ENCODE measurements around the gene RALGPS1. TPM values are rescaled to one million over a fixed set of nuclear protein-coding genes. Genes with fewer than 3 reads are reported as not detected.
A peak's percentile ranks its signal among the peaks of the same experiment; 100 is the strongest.

Gene RALGPS1
- total and polyA plus RNA-seq, 2 of the 13 experiments (the other 11 are each of a cell fraction or from before 2014, with no cell fraction given): 3.7 to 6.5 TPM

DNA sequence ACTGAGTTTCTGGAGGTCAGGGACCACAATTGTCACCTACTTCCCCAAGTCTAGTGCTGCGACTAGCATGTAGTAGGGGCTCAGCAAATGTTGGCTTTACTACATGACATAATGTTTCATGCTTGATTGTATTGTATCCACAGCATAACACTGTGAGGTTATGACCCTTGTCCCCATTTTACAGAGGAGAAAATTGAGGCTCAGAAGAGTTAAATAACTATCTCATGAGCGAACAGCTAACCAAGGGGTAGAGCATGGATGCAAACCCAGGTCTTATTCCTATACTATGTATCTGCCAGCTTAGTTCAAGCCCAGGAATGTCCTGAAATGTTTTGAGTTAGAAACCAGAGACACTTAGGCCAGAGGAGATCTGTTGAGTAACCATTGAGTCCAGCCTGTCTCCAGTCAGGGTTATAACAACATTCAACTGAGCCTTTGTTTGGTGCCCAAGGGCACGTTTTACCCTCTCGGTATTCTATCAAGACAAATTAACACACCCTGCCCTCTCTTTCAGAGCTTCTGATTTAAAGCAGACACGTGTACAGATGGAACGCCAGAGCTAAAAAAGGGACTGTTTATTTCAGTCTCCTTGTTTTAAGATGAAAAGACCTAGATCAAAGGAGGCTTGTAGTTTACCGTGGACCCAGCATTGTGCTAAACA lies 191.4 kb downstream of the RALGPS1 start:
- intact Hi-C loops (cut with micrococcal nuclease; ENCODE audit: unreplicated experiment): no loop called here
- no peak for DNase-seq (ENCODE audit: low spot score)
- no peaks in the 10 kb centered on the region for H3K9me3 ChIP-seq (ENCODE audit: low read length)
- peak overlapping the region in 1 of 3 experiments; percentile 21; a peak in 2 of 6 replicates for H3K4me3 ChIP-seq (replicated peaks in 1 of 3; ENCODE audit: insufficient read depth in 1 of 3, low read depth in 2 of 3, low read length in 3 of 3)
- TF ChIP-seq CHD4 (IDR thresholded peaks at IDR 0.05; ENCODE audit: borderline replicate concordance, low read length) (peak; percentile 45; the same call in 1 of the 2 replicates), ZNF629 (CRISPR knock-in tag; conservative IDR thresholded peaks at IDR 0.05) (peak; percentile 90), SP140L (CRISPR knock-in tag; IDR thresholded peaks at IDR 0.05; ENCODE audit: borderline replicate concordance) (no peak), NR2F1 (CRISPR knock-in tag; IDR thresholded peaks at IDR 0.05) (0 out of 4 replicates have a peak, but pooled peaks of 1 of the 2 experiments have one; percentile 22)
- no peak for FAIRE-seq
- H3K79me2 ChIP-seq (ENCODE audit: insufficient read depth, low read length): no peaks in the 10 kb centered on the region
- WGBS (ENCODE audit: low lambda C conversion rate): 62% methylated on average over 7 of the region's 7 CpGs
- ChIA-PET CTCF (ENCODE audit: low intra/inter-chr PET ratio, low total read pairs) (no interaction called here), POLR2A (no interaction called here)
- H3K27ac ChIP-seq (ENCODE audit: extremely low read length, insufficient read depth, low read length): peak overlapping the region; percentile 15
- peak overlapping the region; percentile 48; the same call in 1 of the 2 replicates for H3K4me2 ChIP-seq (ENCODE audit: low read depth, low read length)
- H3K4me1 ChIP-seq (ENCODE audit: insufficient read depth, low read length): peaks cover 73% of the 10 kb centered on the region
- in situ Hi-C loops (cut with HindIII; ENCODE audit: extremely low pct_ligation_motif_present, low pct_unique_long_range_greater_than_20kb): no loop called here
- H3K9ac ChIP-seq (ENCODE audit: insufficient read depth, low read depth, low read length): peak overlapping the region; percentile 31; the same call in 1 of the 2 replicates
- no peak for ATAC-seq
- no TSS peak for BruUV-seq (replicated peaks)
- H4K20me1 ChIP-seq (ENCODE audit: insufficient read depth, low read length): no peaks in the 10 kb centered on the region
- no peaks in the 10 kb centered on the region for H3K27me3 ChIP-seq (ENCODE audit: control insufficient read depth in 1 of 2, insufficient read depth in 2 of 2, low read length in 2 of 2)
- H3K36me3 ChIP-seq (replicated peaks in 1 of 2; ENCODE audit: control insufficient read depth in 1 of 2, insufficient read depth in 2 of 2, low read length in 2 of 2): no peaks in the 10 kb centered on the region; a peak in 1 of 5 replicates
- no peak overlapping the region for H2AFZ ChIP-seq (ENCODE audit: low read length)

DNA sequence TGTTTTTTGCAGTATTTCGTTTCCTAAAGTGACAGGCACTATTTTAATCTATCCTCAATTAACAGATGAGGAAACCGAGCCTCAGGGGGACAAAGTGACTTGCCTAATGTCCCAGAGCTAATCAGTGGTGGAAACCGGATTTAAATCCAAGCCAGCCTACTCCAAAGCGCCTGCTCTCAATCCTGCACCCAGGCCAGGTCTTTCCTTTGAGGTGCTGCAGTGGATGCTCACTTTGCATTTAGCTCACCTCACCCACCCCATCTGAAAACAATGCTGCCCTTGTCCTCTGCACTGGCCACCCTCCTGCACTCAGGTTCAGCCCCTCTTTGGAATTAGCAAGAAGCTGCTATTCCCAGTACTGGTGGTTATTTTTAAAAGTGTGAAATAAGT lies 191.9 kb downstream of the RALGPS1 start:
- H3K4me3 ChIP-seq (replicated peaks in 1 of 3; ENCODE audit: insufficient read depth in 1 of 3, low read depth in 2 of 3, low read length in 3 of 3): peak overlapping the region in 2 of 3 experiments; percentile 3 to 21; a peak in 2 of 6 replicates
- CTCF ChIA-PET (ENCODE audit: low intra/inter-chr PET ratio, low total read pairs): no interaction called here
- DNase-seq (ENCODE audit: low spot score): no peak
- peak overlapping the region; percentile 31; the same call in 1 of the 2 replicates for H3K9ac ChIP-seq (ENCODE audit: insufficient read depth, low read depth, low read length)
- in situ Hi-C loops (cut with HindIII; ENCODE audit: extremely low pct_ligation_motif_present, low pct_unique_long_range_greater_than_20kb) (no loop called here), intact Hi-C loops (cut with micrococcal nuclease; ENCODE audit: unreplicated experiment) (no loop called here)
- no TSS peak for BruUV-seq (replicated peaks)
- H3K27ac ChIP-seq (ENCODE audit: extremely low read length, insufficient read depth, low read length): peak overlapping the region; percentile 15
- WGBS (ENCODE audit: low lambda C conversion rate): 75% methylated on average over 4 of the region's 4 CpGs
- POLR2A ChIA-PET: no interaction called here
- H2AFZ ChIP-seq (ENCODE audit: low read length): no peak overlapping the region
- peak; percentile 12; the same call in 1 of the 3 replicates for ATAC-seq
- no peak for FAIRE-seq
- H3K36me3 ChIP-seq (replicated peaks in 1 of 2; ENCODE audit: control insufficient read depth in 1 of 2, insufficient read depth in 2 of 2, low read length in 2 of 2): no peaks in the 10 kb centered on the region; a peak in 1 of 5 replicates
- no peaks in the 10 kb centered on the region for H3K9me3 ChIP-seq (ENCODE audit: low read length)
- H4K20me1 ChIP-seq (ENCODE audit: insufficient read depth, low read length): no peaks in the 10 kb centered on the region
- H3K27me3 ChIP-seq (ENCODE audit: control insufficient read depth in 1 of 2, insufficient read depth in 2 of 2, low read length in 2 of 2): no peaks in the 10 kb centered on the region
- no peaks in the 10 kb centered on the region for H3K79me2 ChIP-seq (ENCODE audit: insufficient read depth, low read length)
- H3K4me1 ChIP-seq (ENCODE audit: insufficient read depth, low read length): peaks cover 78% of the 10 kb centered on the region
- TF ChIP-seq HHEX (CRISPR knock-in tag; IDR thresholded peaks at IDR 0.05): no peak
- TF ChIP-seq, protein P1, sequence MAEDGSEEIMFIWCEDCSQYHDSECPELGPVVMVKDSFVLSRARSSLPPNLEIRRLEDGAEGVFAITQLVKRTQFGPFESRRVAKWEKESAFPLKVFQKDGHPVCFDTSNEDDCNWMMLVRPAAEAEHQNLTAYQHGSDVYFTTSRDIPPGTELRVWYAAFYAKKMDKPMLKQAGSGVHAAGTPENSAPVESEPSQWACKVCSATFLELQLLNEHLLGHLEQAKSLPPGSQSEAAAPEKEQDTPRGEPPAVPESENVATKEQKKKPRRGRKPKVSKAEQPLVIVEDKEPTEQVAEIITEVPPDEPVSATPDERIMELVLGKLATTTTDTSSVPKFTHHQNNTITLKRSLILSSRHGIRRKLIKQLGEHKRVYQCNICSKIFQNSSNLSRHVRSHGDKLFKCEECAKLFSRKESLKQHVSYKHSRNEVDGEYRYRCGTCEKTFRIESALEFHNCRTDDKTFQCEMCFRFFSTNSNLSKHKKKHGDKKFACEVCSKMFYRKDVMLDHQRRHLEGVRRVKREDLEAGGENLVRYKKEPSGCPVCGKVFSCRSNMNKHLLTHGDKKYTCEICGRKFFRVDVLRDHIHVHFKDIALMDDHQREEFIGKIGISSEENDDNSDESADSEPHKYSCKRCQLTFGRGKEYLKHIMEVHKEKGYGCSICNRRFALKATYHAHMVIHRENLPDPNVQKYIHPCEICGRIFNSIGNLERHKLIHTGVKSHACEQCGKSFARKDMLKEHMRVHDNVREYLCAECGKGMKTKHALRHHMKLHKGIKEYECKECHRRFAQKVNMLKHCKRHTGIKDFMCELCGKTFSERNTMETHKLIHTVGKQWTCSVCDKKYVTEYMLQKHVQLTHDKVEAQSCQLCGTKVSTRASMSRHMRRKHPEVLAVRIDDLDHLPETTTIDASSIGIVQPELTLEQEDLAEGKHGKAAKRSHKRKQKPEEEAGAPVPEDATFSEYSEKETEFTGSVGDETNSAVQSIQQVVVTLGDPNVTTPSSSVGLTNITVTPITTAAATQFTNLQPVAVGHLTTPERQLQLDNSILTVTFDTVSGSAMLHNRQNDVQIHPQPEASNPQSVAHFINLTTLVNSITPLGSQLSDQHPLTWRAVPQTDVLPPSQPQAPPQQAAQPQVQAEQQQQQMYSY (CRISPR knock-in tag; IDR thresholded peaks at IDR 0.05): peak; percentile 67; the same call in 1 of the 2 replicates
- H3K4me2 ChIP-seq (ENCODE audit: low read depth, low read length): peak overlapping the region; percentile 48; the same call in 1 of the 2 replicates

Measured in HepG2 (cell line).